ENCODE results near the gene SMARCD2. TPM values are rescaled to one million over a fixed set of nuclear protein-coding genes. Genes with fewer than 3 reads are reported as not detected.

Gene SMARCD2
- total RNA-seq, 4 donors from 2014 or later: 112 to 136 (median 127) TPM

- H3K27me3 ChIP-seq: no peaks in the 10 kb centered on the region
- H3K9me3 ChIP-seq: no peaks in the 10 kb centered on the region
- peaks cover 0 to 9% (median 2%) of the 10 kb centered on the region in 4 donors for H3K4me1 ChIP-seq
- H3K36me3 ChIP-seq: peaks cover 94 to 100% (median 100%) of the 10 kb centered on the region in 4 donors
- no peak for DNase-seq (ENCODE audit: extremely low spot score)
- intact Hi-C loops (cut with DNase I): no loop called here
- H3K27ac ChIP-seq (replicated peaks in 1 of 4): no peak overlapping the region
- no peak overlapping the region for H3K4me3 ChIP-seq
- WGBS: 90% methylated on average over 4 of the region's 4 CpGs
- TF ChIP-seq, protein P1, sequence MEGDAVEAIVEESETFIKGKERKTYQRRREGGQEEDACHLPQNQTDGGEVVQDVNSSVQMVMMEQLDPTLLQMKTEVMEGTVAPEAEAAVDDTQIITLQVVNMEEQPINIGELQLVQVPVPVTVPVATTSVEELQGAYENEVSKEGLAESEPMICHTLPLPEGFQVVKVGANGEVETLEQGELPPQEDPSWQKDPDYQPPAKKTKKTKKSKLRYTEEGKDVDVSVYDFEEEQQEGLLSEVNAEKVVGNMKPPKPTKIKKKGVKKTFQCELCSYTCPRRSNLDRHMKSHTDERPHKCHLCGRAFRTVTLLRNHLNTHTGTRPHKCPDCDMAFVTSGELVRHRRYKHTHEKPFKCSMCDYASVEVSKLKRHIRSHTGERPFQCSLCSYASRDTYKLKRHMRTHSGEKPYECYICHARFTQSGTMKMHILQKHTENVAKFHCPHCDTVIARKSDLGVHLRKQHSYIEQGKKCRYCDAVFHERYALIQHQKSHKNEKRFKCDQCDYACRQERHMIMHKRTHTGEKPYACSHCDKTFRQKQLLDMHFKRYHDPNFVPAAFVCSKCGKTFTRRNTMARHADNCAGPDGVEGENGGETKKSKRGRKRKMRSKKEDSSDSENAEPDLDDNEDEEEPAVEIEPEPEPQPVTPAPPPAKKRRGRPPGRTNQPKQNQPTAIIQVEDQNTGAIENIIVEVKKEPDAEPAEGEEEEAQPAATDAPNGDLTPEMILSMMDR (IDR thresholded peaks at IDR 0.05): no peak
- TF ChIP-seq POLR2A (IDR thresholded peaks at IDR 0.05; ENCODE audit: low read depth): no peak
- no peak for TF ChIP-seq EP300 (IDR thresholded peaks at IDR 0.05)
- TF ChIP-seq POLR2AphosphoS5 (IDR thresholded peaks at IDR 0.05): no peak
Observed at GRCh38 chr17:63816669-63817068, 25.8 kb downstream of the SMARCD2 start.

DNA sequence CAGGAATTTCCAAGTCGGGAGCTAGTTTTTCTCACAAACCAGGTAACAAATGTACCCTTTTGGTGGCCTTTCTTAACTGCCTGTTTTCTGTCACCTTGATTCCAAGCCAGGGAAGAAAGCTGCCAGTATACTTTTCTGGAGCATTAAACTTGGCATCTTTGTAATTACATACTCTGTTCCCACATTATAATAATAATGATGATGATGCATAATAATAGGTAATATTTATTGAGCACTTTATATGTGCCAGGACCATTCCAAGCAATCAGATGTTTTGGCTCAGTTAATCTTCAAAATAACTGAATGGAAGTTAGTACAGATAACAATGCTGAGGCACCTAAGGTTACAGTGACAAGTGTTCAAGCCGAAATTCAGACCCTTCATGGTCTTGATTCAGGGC is 26.4 kb downstream of the SMARCD2 start:
- Histone ChIP-seq H3K4me3 (no peak overlapping the region), H3K27ac (replicated peaks in 1 of 4) (no peak overlapping the region), H3K36me3 (peaks cover 94 to 100% (median 100%) of the 10 kb centered on the region in 4 donors), H3K9me3 (no peaks in the 10 kb centered on the region), H3K27me3 (no peaks in the 10 kb centered on the region), H3K4me1 (peaks cover 0 to 9% (median 2%) of the 10 kb centered on the region in 4 donors)
- intact Hi-C loops (cut with DNase I): no loop called here
- TF ChIP-seq POLR2A (IDR thresholded peaks at IDR 0.05; ENCODE audit: low read depth) (no peak), EP300 (IDR thresholded peaks at IDR 0.05) (no peak), POLR2AphosphoS5 (IDR thresholded peaks at IDR 0.05) (no peak)
- TF ChIP-seq, protein P1 (IDR thresholded peaks at IDR 0.05): no peak
- 93% methylated on average over 2 of the region's 2 CpGs for WGBS
- no peak for DNase-seq (ENCODE audit: extremely low spot score)

DNA sequence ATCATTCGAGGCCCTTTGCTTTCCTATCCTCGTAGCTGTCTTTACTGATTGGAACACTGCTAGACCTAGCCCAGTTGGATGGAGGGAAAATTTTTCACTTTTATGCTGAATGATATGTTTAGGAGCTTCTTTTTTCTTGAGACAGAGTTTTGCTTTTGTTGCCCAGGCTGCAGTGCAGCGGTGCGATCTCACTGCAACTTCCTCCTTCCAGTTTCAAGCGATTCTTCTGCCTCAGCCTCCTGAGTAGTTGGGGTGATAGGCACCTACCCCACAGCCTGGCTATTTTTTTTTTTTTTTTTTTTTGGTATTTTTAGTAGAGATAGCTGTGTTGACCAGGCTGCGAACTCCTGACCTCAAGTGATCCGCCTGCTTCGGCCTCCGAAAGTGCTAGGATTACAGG is 32.5 kb downstream of the SMARCD2 start:
- Histone ChIP-seq H3K4me1 (no peaks in the 10 kb centered on the region), H3K36me3 (peaks cover 93 to 100% (median 98%) of the 10 kb centered on the region in 4 donors), H3K9me3 (no peaks in the 10 kb centered on the region), H3K27me3 (no peaks in the 10 kb centered on the region), H3K27ac (replicated peaks in 1 of 4) (no peak overlapping the region), H3K4me3 (no peak overlapping the region)
- DNase-seq (ENCODE audit: extremely low spot score): no peak
- TF ChIP-seq EP300 (IDR thresholded peaks at IDR 0.05) (no peak), POLR2AphosphoS5 (IDR thresholded peaks at IDR 0.05) (no peak), POLR2A (IDR thresholded peaks at IDR 0.05; ENCODE audit: low read depth) (no peak)
- TF ChIP-seq, protein P1 (IDR thresholded peaks at IDR 0.05): no peak
- intact Hi-C loops (cut with DNase I): no loop called here
- WGBS: 82% methylated on average over 9 of the region's 9 CpGs

- DNase-seq (ENCODE audit: extremely low spot score): no peak
- intact Hi-C loops (cut with DNase I): no loop called here
- WGBS: 85% methylated on average over 2 of the region's 2 CpGs
- H3K36me3 ChIP-seq: peaks cover 68 to 100% (median 96%) of the 10 kb centered on the region in 4 donors
- no peak overlapping the region for H3K4me3 ChIP-seq
- H3K4me1 ChIP-seq: no peaks in the 10 kb centered on the region
- TF ChIP-seq POLR2AphosphoS5 (IDR thresholded peaks at IDR 0.05) (no peak), POLR2A (IDR thresholded peaks at IDR 0.05; ENCODE audit: low read depth) (no peak), EP300 (IDR thresholded peaks at IDR 0.05) (no peak)
- TF ChIP-seq, protein P1 (IDR thresholded peaks at IDR 0.05): no peak
- H3K27ac ChIP-seq (replicated peaks in 1 of 4): no peak overlapping the region
- H3K9me3 ChIP-seq: no peaks in the 10 kb centered on the region
- H3K27me3 ChIP-seq: no peaks in the 10 kb centered on the region
Observed at GRCh38 chr17:63805591-63805990, 36.9 kb downstream of the SMARCD2 start.

GRCh38 chr17:63804328-63804727 is 38.2 kb downstream of the SMARCD2 start:
- intact Hi-C loops (cut with DNase I): no loop called here
- no peaks in the 10 kb centered on the region for H3K4me1 ChIP-seq
- no peak overlapping the region for H3K4me3 ChIP-seq
- H3K9me3 ChIP-seq: no peaks in the 10 kb centered on the region
- H3K27ac ChIP-seq (replicated peaks in 1 of 4): no peak overlapping the region
- no peak for DNase-seq (ENCODE audit: extremely low spot score)
- 64% methylated on average over 1 of the region's 1 CpG for WGBS
- peaks cover 68 to 100% (median 96%) of the 10 kb centered on the region in 4 donors for H3K36me3 ChIP-seq
- TF ChIP-seq, protein P1 (IDR thresholded peaks at IDR 0.05): no peak
- TF ChIP-seq EP300 (IDR thresholded peaks at IDR 0.05) (no peak), POLR2A (IDR thresholded peaks at IDR 0.05; ENCODE audit: low read depth) (no peak), POLR2AphosphoS5 (IDR thresholded peaks at IDR 0.05) (no peak)
- H3K27me3 ChIP-seq: no peaks in the 10 kb centered on the region
